ENCODE results near the gene FMNL2.

- TF ChIP-seq CTCF (IDR thresholded peaks at IDR 0.05) (no peak), REST (IDR thresholded peaks at IDR 0.05; ENCODE audit: insufficient read depth in 1 of 2, low read depth in 2 of 2, low read length in 1 of 2) (no peak), POLR2AphosphoS5 (IDR thresholded peaks at IDR 0.05; ENCODE audit: low read depth, low read length) (no peak)
Measured at GRCh38 chr2:152415796-152416195, 80.8 kb downstream of the FMNL2 start.

Data from Panc1 (cell line).